CD14-positive monocyte (primary cell): ENCODE data around the gene FSD1. TPM values are rescaled to one million over a fixed set of nuclear protein-coding genes. Genes with fewer than 3 reads are reported as not detected.
"Not testable (repeated sequence)": the region's sequence is repeated elsewhere in the genome, so short reads cannot be mapped to it uniquely, and the experiment has no call there.

Experiments
- DNase-seq, 3 donors: peaks; one replicate each; pipeline ENCODE4 v3.0.0-alpha.2; 2011 to 2022
- H2AFZ ChIP-seq: 2 replicates; pipeline ENCODE4 v1.6.0; 2012; ENCODE audit warnings: mild to moderate bottlenecking, low read depth, low read length, inconsistent platforms; ENCODE audit not compliant: insufficient read depth, poor library complexity, severe bottlenecking
- H3K27ac ChIP-seq, 2 donors: 1 replicate in 1 of 2; 2 replicates in 1 of 2; pipeline ENCODE4 v1.5.1; 2012 to 2013; ENCODE audit warnings: low read length in 2 of 2, control low read depth in 1 of 2, inconsistent platforms in 1 of 2, low read depth in 1 of 2, mild to moderate bottlenecking in 1 of 2
- H3K27me3 ChIP-seq, 2 donors: one replicate each; pipeline versions ENCODE4 v1.6.0 to v1.6.1; 2011 to 2013; ENCODE audit warnings: low read length in 2 of 2; ENCODE audit not compliant: control insufficient read depth in 2 of 2, insufficient read depth in 2 of 2
- H3K36me3 ChIP-seq, 2 donors: replicated peaks in 1 of 2; 1 replicate in 1 of 2; 2 replicates in 1 of 2; pipeline versions ENCODE4 v1.5.1 to v1.6.1; 2012 to 2013; ENCODE audit warnings: low read length in 2 of 2, control low read depth in 1 of 2, inconsistent platforms in 1 of 2, mild to moderate bottlenecking in 1 of 2; ENCODE audit not compliant: insufficient read depth in 2 of 2, control insufficient read depth in 1 of 2
- H3K4me1 ChIP-seq, 2 donors: 1 replicate in 1 of 2; 2 replicates in 1 of 2; pipeline versions ENCODE4 v1.5.1 to v1.6.1; 2012 to 2013; ENCODE audit warnings: low read length in 2 of 2, control low read depth in 1 of 2, inconsistent platforms in 1 of 2, mild to moderate bottlenecking in 1 of 2, moderate library complexity in 1 of 2; ENCODE audit not compliant: insufficient read depth in 2 of 2, control insufficient read depth in 1 of 2
- H3K4me2 ChIP-seq: replicated peaks from 2 replicates; pipeline ENCODE3; 2012; ENCODE audit warnings: low read length, moderate library complexity, mild to moderate bottlenecking; ENCODE audit not compliant: poor library complexity, severe bottlenecking; ENCODE audit errors: extremely low read depth
- H3K4me3 ChIP-seq, 3 experiments: fragments of 200-600 bp in 1 of 3; sonication (generic) in 1 of 3; replicated peaks in 1 of 3; 1 replicate in 2 of 3; 2 replicates in 1 of 3; pipeline ENCODE4 v1.5.1; 2011 to 2013; ENCODE audit warnings: low read length in 3 of 3, mild to moderate bottlenecking in 3 of 3, control low read depth in 2 of 3, low read depth in 2 of 3, inconsistent platforms in 1 of 3, moderate library complexity in 1 of 3
- H3K79me2 ChIP-seq: 2 replicates; pipeline ENCODE4 v1.6.0; 2012; ENCODE audit warnings: mild to moderate bottlenecking, control low read depth, inconsistent platforms, low read length, moderate library complexity; ENCODE audit not compliant: insufficient read depth
- H3K9ac ChIP-seq: 2 replicates; pipeline ENCODE4 v1.6.0; 2017; ENCODE audit warnings: low read length, mild to moderate bottlenecking; ENCODE audit not compliant: insufficient read depth, poor library complexity, severe bottlenecking
- H3K9me3 ChIP-seq, 2 donors: replicated peaks in 1 of 2; 1 replicate in 1 of 2; 2 replicates in 1 of 2; pipeline versions ENCODE4 v1.5.1 to v1.6.1; 2012 to 2013; ENCODE audit warnings: low read length in 2 of 2, control low read depth in 1 of 2; ENCODE audit not compliant: control insufficient read depth in 1 of 2, insufficient read depth in 1 of 2
- H4K20me1 ChIP-seq: 2 replicates; pipeline ENCODE4 v1.6.0; 2012; ENCODE audit warnings: mild to moderate bottlenecking, low read length, control low read depth, moderate library complexity; ENCODE audit not compliant: insufficient read depth
- H3K27ac Mint-ChIP-seq, 7 donors: one replicate each; pipeline ENCODE4 v1.8.0; 2020; ENCODE audit warnings: mild to moderate bottlenecking in 7 of 7, mixed read lengths in 7 of 7, moderate library complexity in 6 of 7, inconsistent platforms in 2 of 7
- H3K27me3 Mint-ChIP-seq, 3 donors: one replicate each; pipeline ENCODE4 v1.8.0; 2021 to 2022; ENCODE audit warnings: low read depth in 3 of 3, mild to moderate bottlenecking in 3 of 3, mixed read lengths in 3 of 3, moderate library complexity in 3 of 3, inconsistent platforms in 1 of 3
- H3K36me3 Mint-ChIP-seq, 2 donors: one replicate each; pipeline ENCODE4 v1.8.0; 2020; ENCODE audit warnings: mixed read lengths in 2 of 2, inconsistent platforms in 1 of 2, mild to moderate bottlenecking in 1 of 2
- H3K4me1 Mint-ChIP-seq: one replicate; pipeline ENCODE4 v1.8.0; 2020; ENCODE audit warnings: mild to moderate bottlenecking, mixed read lengths
- H3K4me3 Mint-ChIP-seq, 2 donors: one replicate each; pipeline ENCODE4 v1.8.0; 2020; ENCODE audit warnings: mild to moderate bottlenecking in 2 of 2, mixed read lengths in 2 of 2, moderate library complexity in 1 of 2
- H3K9me3 Mint-ChIP-seq, 7 donors: one replicate each; pipeline ENCODE4 v1.8.0; 2020 to 2022; ENCODE audit warnings: mixed read lengths in 7 of 7, mild to moderate bottlenecking in 6 of 7, moderate library complexity in 6 of 7, inconsistent platforms in 2 of 7
- WGBS: methylation state at CpG from one replicate; pipeline ENCODE4 v1.1.5; 2013; ENCODE audit warnings: missing lambda C conversion rate; ENCODE audit not compliant: insufficient coverage; 5-methylcytosine and 5-hydroxymethylcytosine counted together
- intact Hi-C, 2 donors: fragments of 100-400 bp; cut with micrococcal nuclease; formaldehyde crosslinking; loops; one replicate each; pipeline versions ENCODE4 v1.15.0 to v1.15.1; 2023
- polyA plus RNA-seq, 3 donors: library from polyadenylated mRNA; depleted of rRNA in 1 of 3; unstranded in 2 of 3; stranded (reverse) in 1 of 3; fragments of 300-500 nt in 2 of 3; fragments of >200 nt in 1 of 3; fragmentation: Illumina TruSeq in 2 of 3; gene quantifications; 1 replicate in 2 of 3; 2 replicates in 1 of 3; pipeline ENCODE4 v1.2.3, GENCODE V29; 2012 to 2021
- TF ChIP-seq, protein P1 (sequence below): fragments of 200-600 bp; IDR thresholded peaks from one replicate; pipeline ENCODE4 v1.8.0; 2022; ENCODE audit warnings: antibody characterized with exemption, mild to moderate bottlenecking

The FSD1 gene
- polyA plus RNA-seq, 3 donors, result 0.39 TPM; not detected in 2

- Histone ChIP-seq H3K4me3 (peak overlapping the region in 2 of 3 experiments; percentile 27 to 65), H3K9me3 (peaks cover 0 to 15% of the 10 kb centered on the region in 2 donors), H3K27me3 (peaks cover 2 to 28% of the 10 kb centered on the region in 2 donors), H3K79me2 (no peaks in the 10 kb centered on the region), H3K36me3 (no peaks in the 10 kb centered on the region), H3K27ac (no peak overlapping the region), H4K20me1 (no peaks in the 10 kb centered on the region), H2AFZ (peak overlapping the region; percentile 79), H3K4me2 (peak overlapping the region; percentile 77), H3K4me1 (peaks cover 23 to 26% of the 10 kb centered on the region in 2 donors), H3K9ac (peak overlapping the region; percentile 40)
- DNase-seq, result peak; percentile 83 to 86 (median 84)
- Mint-ChIP-seq H3K4me1 (peaks cover 30% of the 10 kb centered on the region), H3K4me3 (peak overlapping the region; percentile 76 to 85), H3K9me3 (peaks cover 8 to 26% (median 17%) of the 10 kb centered on the region in 7 donors), H3K27ac (peak overlapping the region in 1 of 7 donors; percentile 36), H3K27me3 (peaks cover 28 to 45% (median 41%) of the 10 kb centered on the region in 3 donors), H3K36me3 (peaks cover 3% of the 10 kb centered on the region in 2 donors)
- intact Hi-C loops, result loop anchor here (1.0 to 10.0 kb wide), 3 partner anchors 14 to 346 kb away; partner anchors contain the start of genes MPND (in 1 of the 2) and MYDGF (in 1 of the 2)
- WGBS, result under 1% methylated on average over 42 of the region's 49 CpGs
- TF ChIP-seq, protein P1, sequence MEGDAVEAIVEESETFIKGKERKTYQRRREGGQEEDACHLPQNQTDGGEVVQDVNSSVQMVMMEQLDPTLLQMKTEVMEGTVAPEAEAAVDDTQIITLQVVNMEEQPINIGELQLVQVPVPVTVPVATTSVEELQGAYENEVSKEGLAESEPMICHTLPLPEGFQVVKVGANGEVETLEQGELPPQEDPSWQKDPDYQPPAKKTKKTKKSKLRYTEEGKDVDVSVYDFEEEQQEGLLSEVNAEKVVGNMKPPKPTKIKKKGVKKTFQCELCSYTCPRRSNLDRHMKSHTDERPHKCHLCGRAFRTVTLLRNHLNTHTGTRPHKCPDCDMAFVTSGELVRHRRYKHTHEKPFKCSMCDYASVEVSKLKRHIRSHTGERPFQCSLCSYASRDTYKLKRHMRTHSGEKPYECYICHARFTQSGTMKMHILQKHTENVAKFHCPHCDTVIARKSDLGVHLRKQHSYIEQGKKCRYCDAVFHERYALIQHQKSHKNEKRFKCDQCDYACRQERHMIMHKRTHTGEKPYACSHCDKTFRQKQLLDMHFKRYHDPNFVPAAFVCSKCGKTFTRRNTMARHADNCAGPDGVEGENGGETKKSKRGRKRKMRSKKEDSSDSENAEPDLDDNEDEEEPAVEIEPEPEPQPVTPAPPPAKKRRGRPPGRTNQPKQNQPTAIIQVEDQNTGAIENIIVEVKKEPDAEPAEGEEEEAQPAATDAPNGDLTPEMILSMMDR, result no peak
Measured at GRCh38 chr19:4328243-4328990, 24.0 kb downstream of the FSD1 start.

- H2AFZ ChIP-seq, result peak overlapping the region; percentile 79
- H4K20me1 ChIP-seq, DNase-seq: not testable (repeated sequence)
Measured at GRCh38 chr19:4328991-4329681, 24.7 kb downstream of the FSD1 start.

More at GRCh38 chr19:4328991-4329681, 24.7 kb downstream of the FSD1 start:
- Histone ChIP-seq H3K4me3 (peak overlapping the region in 2 of 3 experiments; percentile 27 to 65), H3K4me1 (peaks cover 23 to 26% of the 10 kb centered on the region in 2 donors), H3K9ac (peak overlapping the region; percentile 40), H3K9me3 (peaks cover 0 to 15% of the 10 kb centered on the region in 2 donors), H3K4me2 (peak overlapping the region; percentile 77), H3K27me3 (peaks cover 2 to 28% of the 10 kb centered on the region in 2 donors)
- H3K27ac ChIP-seq, H3K79me2 ChIP-seq, H3K36me3 Mint-ChIP-seq, H3K36me3 ChIP-seq: not testable (repeated sequence)
- Mint-ChIP-seq H3K9me3 (peaks cover 8 to 26% (median 17%) of the 10 kb centered on the region in 7 donors), H3K4me1 (peaks cover 30% of the 10 kb centered on the region), H3K27ac (peak overlapping the region in 1 of 7 donors; percentile 36), H3K4me3 (peak overlapping the region; percentile 73 to 85), H3K27me3 (peaks cover 28 to 45% (median 41%) of the 10 kb centered on the region in 3 donors)
- intact Hi-C loops, result loop anchor here (1.0 to 10.0 kb wide), 3 partner anchors 13 to 346 kb away; partner anchors contain the start of genes MPND (in 1 of the 2) and MYDGF (in 1 of the 2)
- WGBS, result 54% methylated on average over 24 of the region's 35 CpGs
